HG03108 (cell line): ENCODE results near the gene CTAGE4.
"Not testable (repeated sequence)": the region's sequence is repeated elsewhere in the genome, so short reads cannot be mapped to it uniquely, and the experiment has no call there.

ENCODE experiments used
- ATAC-seq: cut with Tn5 transposase; IDR thresholded peaks from one replicate; pipeline ENCODE4 v1.9.1; 2021; ENCODE audit warnings: moderate library complexity; ENCODE audit not compliant: unreplicated experiment

The CTAGE4 gene

GRCh38 chr7:144217200-144217599, 33.9 kb downstream of the CTAGE4 start:
- ATAC-seq, result not testable (repeated sequence)

- not testable (repeated sequence) for ATAC-seq
These were observed 35.3 kb downstream of the CTAGE4 start for GRCh38 chr7:144218581-144218980.

- ATAC-seq, result not testable (repeated sequence)
These were observed 35.9 kb downstream of the CTAGE4 start for GRCh38 chr7:144219149-144219548.

GRCh38 chr7:144220531-144220930, 37.3 kb downstream of the CTAGE4 start:
- not testable (repeated sequence) for ATAC-seq

- not testable (repeated sequence) for ATAC-seq
These were observed 40.4 kb downstream of the CTAGE4 start for GRCh38 chr7:144223675-144224074.

- not testable (repeated sequence) for ATAC-seq
These were observed 43.6 kb downstream of the CTAGE4 start for GRCh38 chr7:144226866-144227265.

GRCh38 chr7:144228810-144229209, 45.5 kb downstream of the CTAGE4 start:
- not testable (repeated sequence) for ATAC-seq

GRCh38 chr7:144231027-144231426, 47.8 kb downstream of the CTAGE4 start:
- ATAC-seq, result not testable (repeated sequence)

- not testable (repeated sequence) for ATAC-seq
These were observed 49.8 kb downstream of the CTAGE4 start for GRCh38 chr7:144233039-144233438.
